ENCODE results near the gene MARCKSL1. TPM values are rescaled to one million over a fixed set of nuclear protein-coding genes. Genes with fewer than 3 reads are reported as not detected.
A peak's percentile ranks its signal among the peaks of the same experiment; 100 is the strongest.

The MARCKSL1 gene
- total and polyA plus RNA-seq, 2 of the 13 experiments (the other 11 are each of a cell fraction or from before 2014, with no cell fraction given) = 81.9 to 155 TPM

- no peak; the same call in 1 of the 2 replicates for TF ChIP-seq PLSCR1 (CRISPR knock-in tag; IDR thresholded peaks at IDR 0.05; ENCODE audit: borderline replicate concordance)
- TF ChIP-seq DRAP1 (CRISPR knock-in tag; IDR thresholded peaks at IDR 0.05) = peak; percentile 20; the same call in 1 of the 2 replicates
- no peak for TF ChIP-seq ZNF740 (CRISPR knock-in tag; IDR thresholded peaks at IDR 0.05)
- no peak for TF ChIP-seq SMC3 (IDR thresholded peaks at IDR 0.05; ENCODE audit: low read length)
- TF ChIP-seq STAT5B (CRISPR knock-in tag; IDR thresholded peaks at IDR 0.05) = 0 out of 2 replicates have a peak, but pooled peaks have one; percentile 54
- TF ChIP-seq ZBTB39 (CRISPR knock-in tag; IDR thresholded peaks at IDR 0.05) = no peak
- no peak for TF ChIP-seq MAF1 (CRISPR knock-in tag; IDR thresholded peaks at IDR 0.05; ENCODE audit: borderline replicate concordance)
- TF ChIP-seq GABPB1 (CRISPR knock-in tag; IDR thresholded peaks at IDR 0.05) = peak; percentile 76
- peak; percentile 61 for TF ChIP-seq SALL1 (CRISPR knock-in tag; IDR thresholded peaks at IDR 0.05)
- no peak for TF ChIP-seq NFIC (IDR thresholded peaks at IDR 0.05; ENCODE audit: low read length)
- peak; percentile 82; the same call in 1 of the 2 replicates for TF ChIP-seq ZNF878 (CRISPR knock-in tag; IDR thresholded peaks at IDR 0.05)
- TF ChIP-seq XRCC5 (optimal IDR thresholded peaks at IDR 0.05; ENCODE audit: low read length) = no peak
- TF ChIP-seq EED (CRISPR knock-in tag; IDR thresholded peaks at IDR 0.05) = no peak; the same call in 1 of the 2 replicates
- TF ChIP-seq ZBTB7A (CRISPR knock-in tag; IDR thresholded peaks at IDR 0.05) = peak; percentile 30; the same call in 1 of the 2 replicates
- TF ChIP-seq RNF219 (CRISPR knock-in tag; IDR thresholded peaks at IDR 0.05) = no peak
- no peak for TF ChIP-seq TCF12 (IDR thresholded peaks at IDR 0.05)
- TF ChIP-seq TCF12 (CRISPR knock-in tag; IDR thresholded peaks at IDR 0.05) = no peak
- TF ChIP-seq ZNF580 (CRISPR knock-in tag; IDR thresholded peaks at IDR 0.05; ENCODE audit: borderline replicate concordance, low read depth) = peak; percentile 80; the same call in 1 of the 2 replicates
- TF ChIP-seq ELF3 (CRISPR knock-in tag; IDR thresholded peaks at IDR 0.05) = peak; percentile 58; the same call in 1 of the 2 replicates
These were observed 14.9 kb upstream of the MARCKSL1 start (continued) for GRCh38 chr1:32350785-32351398.

Measured in HepG2 (cell line).